G401.6 (cell line): ENCODE data around the gene NT5C3B.
A peak's percentile ranks its signal among the peaks of the same experiment; 100 is the strongest.

Experiments used
- FAIRE-seq: peaks from 2 replicates; lab custom pipeline; 2012; peaks lifted over from hg19 to GRCh38; lab: Jason Lieb, UNC

Gene NT5C3B

GRCh38 chr17:41810659-41811548 lies 25.1 kb downstream of the NT5C3B start:
- FAIRE-seq: no peak

- no peak for FAIRE-seq
Measured at GRCh38 chr17:41806685-41807445, 29.2 kb downstream of the NT5C3B start.

- no peak for FAIRE-seq
Measured at GRCh38 chr17:41803049-41804020, 32.7 kb downstream of the NT5C3B start.

- FAIRE-seq: peak; percentile 90
Measured at GRCh38 chr17:41801374-41802271, 34.4 kb downstream of the NT5C3B start.

GRCh38 chr17:41800601-41801373 lies 35.2 kb downstream of the NT5C3B start:
- no peak for FAIRE-seq

GRCh38 chr17:41799366-41799765 lies 36.7 kb downstream of the NT5C3B start:
- no peak for FAIRE-seq

GRCh38 chr17:41797377-41797776 lies 38.7 kb downstream of the NT5C3B start:
- FAIRE-seq: no peak

GRCh38 chr17:41796121-41796895 lies 39.7 kb downstream of the NT5C3B start:
- no peak for FAIRE-seq

GRCh38 chr17:41794540-41794975 lies 41.5 kb downstream of the NT5C3B start:
- no peak for FAIRE-seq

- FAIRE-seq: no peak
Measured at GRCh38 chr17:41793784-41794539, 42.1 kb downstream of the NT5C3B start.

GRCh38 chr17:41792845-41793783 lies 42.9 kb downstream of the NT5C3B start:
- FAIRE-seq: no peak

- FAIRE-seq: no peak
Measured at GRCh38 chr17:41787021-41787418, 49.0 kb downstream of the NT5C3B start.

- peak; percentile 99 for FAIRE-seq
Measured at GRCh38 chr17:41786227-41787020, 49.6 kb downstream of the NT5C3B start, which contains the start of gene JUP. Gene JUP (minus strand): TSS chr17:41786711. CDS start chr17:41771854, 14,857 bp downstream.

GRCh38 chr17:41785859-41786226 lies 50.2 kb downstream of the NT5C3B start:
- FAIRE-seq: no peak

- FAIRE-seq: no peak
Measured at GRCh38 chr17:41785091-41785858, 50.8 kb downstream of the NT5C3B start.
